Chondrocyte (in vitro differentiated cells): ENCODE results near the gene SLC5A10. TPM values are rescaled to one million over a fixed set of nuclear protein-coding genes. Genes with fewer than 3 reads are reported as not detected.

ENCODE experiments used
- DNase-seq: peaks from one replicate; pipeline ENCODE4 v3.0.0; 2021; ENCODE audit warnings: mixed read lengths, low spot score
- H3K27ac Mint-ChIP-seq: one replicate; pipeline ENCODE4 v1.8.0; 2021; ENCODE audit warnings: mild to moderate bottlenecking, moderate library complexity, mixed read lengths; ENCODE audit not compliant: unreplicated experiment
- H3K27me3 Mint-ChIP-seq: 2 replicates; pipeline ENCODE4 v1.8.0; 2021; ENCODE audit warnings: low read depth, mixed read lengths
- H3K36me3 Mint-ChIP-seq: 2 replicates; pipeline ENCODE4 v1.8.0; 2021; ENCODE audit warnings: low read depth, mixed read lengths
- H3K4me1 Mint-ChIP-seq: 2 replicates; pipeline ENCODE4 v1.8.0; 2021; ENCODE audit warnings: low read depth, mild to moderate bottlenecking, mixed read lengths
- H3K4me3 Mint-ChIP-seq: one replicate; pipeline ENCODE4 v1.8.0; 2021; ENCODE audit warnings: mild to moderate bottlenecking, moderate library complexity, mixed read lengths; ENCODE audit not compliant: unreplicated experiment
- H3K9me3 Mint-ChIP-seq: 2 replicates; pipeline ENCODE4 v1.8.0; 2021; ENCODE audit warnings: low read depth, mixed read lengths
- CTCF ChIP-seq: fragments of 200-600 bp; sonication (generic); IDR thresholded peaks from 2 replicates; pipeline ENCODE4 v1.5.0; 2021; ENCODE audit warnings: antibody characterized with exemption, mild to moderate bottlenecking, moderate library complexity
- total RNA-seq: library from RNA; stranded (reverse); gene quantifications from 3 replicates; pipeline ENCODE4 v1.2.1, GENCODE V29; 2021

SLC5A10 gene
- total RNA-seq, 1 donor from 2014 or later: not detected

GRCh38 chr17:18976201-18976600, 24.2 kb downstream of the SLC5A10 start:
- Mint-ChIP-seq H3K27ac (no peak overlapping the region), H3K9me3 (no peaks in the 10 kb centered on the region), H3K4me3 (no peak overlapping the region), H3K27me3 (no peaks in the 10 kb centered on the region), H3K4me1 (peaks cover 4% of the 10 kb centered on the region), H3K36me3 (peaks cover 3% of the 10 kb centered on the region)
- no peak for TF ChIP-seq CTCF
- DNase-seq: no peak

GRCh38 chr17:18977021-18977420, 25.1 kb downstream of the SLC5A10 start:
- no peaks in the 10 kb centered on the region for H3K27me3 Mint-ChIP-seq
- peaks cover 10% of the 10 kb centered on the region for H3K4me1 Mint-ChIP-seq
- no peak for TF ChIP-seq CTCF
- H3K4me3 Mint-ChIP-seq: no peak overlapping the region
- peaks cover 3% of the 10 kb centered on the region for H3K36me3 Mint-ChIP-seq
- no peak for DNase-seq
- no peak overlapping the region for H3K27ac Mint-ChIP-seq
- no peaks in the 10 kb centered on the region for H3K9me3 Mint-ChIP-seq

GRCh38 chr17:18977646-18978045, 25.7 kb downstream of the SLC5A10 start:
- peaks cover 13% of the 10 kb centered on the region for H3K4me1 Mint-ChIP-seq
- H3K27me3 Mint-ChIP-seq: no peaks in the 10 kb centered on the region
- H3K9me3 Mint-ChIP-seq: no peaks in the 10 kb centered on the region
- DNase-seq: no peak
- H3K4me3 Mint-ChIP-seq: no peak overlapping the region
- no peak overlapping the region for H3K27ac Mint-ChIP-seq
- H3K36me3 Mint-ChIP-seq: peaks cover 3% of the 10 kb centered on the region
- no peak for TF ChIP-seq CTCF

- Mint-ChIP-seq H3K27ac (no peak overlapping the region), H3K9me3 (no peaks in the 10 kb centered on the region), H3K36me3 (peaks cover 3% of the 10 kb centered on the region), H3K27me3 (no peaks in the 10 kb centered on the region), H3K4me3 (no peak overlapping the region), H3K4me1 (peaks cover 13% of the 10 kb centered on the region)
- DNase-seq: no peak
- no peak for TF ChIP-seq CTCF
Observed at GRCh38 chr17:18978050-18978449, 26.1 kb downstream of the SLC5A10 start.

GRCh38 chr17:18978655-18979054, 26.7 kb downstream of the SLC5A10 start:
- DNase-seq: no peak
- Mint-ChIP-seq H3K4me3 (no peak overlapping the region), H3K36me3 (peaks cover 3% of the 10 kb centered on the region), H3K27ac (no peak overlapping the region), H3K4me1 (peaks cover 13% of the 10 kb centered on the region), H3K9me3 (no peaks in the 10 kb centered on the region), H3K27me3 (no peaks in the 10 kb centered on the region)
- TF ChIP-seq CTCF: no peak
